ENCODE data around the gene KIAA1671.

- TF ChIP-seq CTCF (conservative IDR thresholded peaks at IDR 0.05; ENCODE audit: low read depth, low read length) (no peak), MAFK (IDR thresholded peaks at IDR 0.05; ENCODE audit: low read depth, low read length) (no peak), USF2 (IDR thresholded peaks at IDR 0.05; ENCODE audit: low read depth, low read length) (no peak), RAD21 (IDR thresholded peaks at IDR 0.05; ENCODE audit: low read length) (no peak), POLR2A (IDR thresholded peaks at IDR 0.05; ENCODE audit: low read depth, low read length) (no peak), MAZ (IDR thresholded peaks at IDR 0.05; ENCODE audit: borderline replicate concordance, low read depth, low read length) (no peak), CEBPB (IDR thresholded peaks at IDR 0.05; ENCODE audit: low read depth, low read length) (no peak), FOS (IDR thresholded peaks at IDR 0.05; ENCODE audit: low read depth, low read length) (no peak), SMC3 (IDR thresholded peaks at IDR 0.05; ENCODE audit: low read depth, low read length) (no peak)
Observed at GRCh38 chr22:25086902-25087282, 134.4 kb downstream of the KIAA1671 start.
